Right atrium auricular region (tissue), 2 donors: ENCODE data around the gene GRIN3B. TPM values are rescaled to one million over a fixed set of nuclear protein-coding genes. Genes with fewer than 3 reads are reported as not detected.

ENCODE experiments used
- DNase-seq: peaks from one replicate; pipeline ENCODE4 v3.0.0-alpha.2; 2019; ENCODE audit warnings: low spot score
- H3K27ac ChIP-seq, 2 donors: fragments of 200-600 bp; sonication (generic); 1 replicate in 1 of 2; 2 replicates in 1 of 2; pipeline ENCODE4 v1.5.1; 2016 to 2019
- H3K27me3 ChIP-seq, 2 donors: fragments of 200-600 bp; sonication (generic); one replicate each; pipeline versions ENCODE4 v1.5.1 to v1.6.0; 2017 to 2019
- H3K36me3 ChIP-seq: fragments of 200-600 bp; sonication (generic); one replicate; pipeline ENCODE4 v1.5.1; 2016
- H3K4me1 ChIP-seq, 2 donors: fragments of 200-600 bp; sonication (generic); one replicate each; pipeline versions ENCODE4 v1.5.1 to v1.6.0; 2017 to 2019
- H3K4me3 ChIP-seq, 2 donors: fragments of 200-600 bp; sonication (generic); 1 replicate in 1 of 2; 2 replicates in 1 of 2; pipeline ENCODE4 v1.5.1; 2017 to 2019; ENCODE audit warnings: mild to moderate bottlenecking in 1 of 2, moderate library complexity in 1 of 2
- H3K9me3 ChIP-seq, 2 donors: fragments of 200-600 bp; sonication (generic); one replicate each; pipeline ENCODE4 v1.5.1; 2019
- total RNA-seq, 2 donors: library from RNA; depleted of rRNA; stranded (reverse); fragments of >200 nt; gene quantifications; one replicate each; pipeline ENCODE4 v1.1.0, GENCODE V29; 2016
- TF ChIP-seq, protein P1 (sequence below), 2 donors: fragments of 200-600 bp; sonication (generic); IDR thresholded peaks; one replicate each; pipeline ENCODE4 v1.5.1; 2019; ENCODE audit warnings: antibody characterized with exemption in 2 of 2

Gene GRIN3B
- total RNA-seq, 2 donors from 2014 or later = 0.12 TPM; not detected in 1

DNA sequence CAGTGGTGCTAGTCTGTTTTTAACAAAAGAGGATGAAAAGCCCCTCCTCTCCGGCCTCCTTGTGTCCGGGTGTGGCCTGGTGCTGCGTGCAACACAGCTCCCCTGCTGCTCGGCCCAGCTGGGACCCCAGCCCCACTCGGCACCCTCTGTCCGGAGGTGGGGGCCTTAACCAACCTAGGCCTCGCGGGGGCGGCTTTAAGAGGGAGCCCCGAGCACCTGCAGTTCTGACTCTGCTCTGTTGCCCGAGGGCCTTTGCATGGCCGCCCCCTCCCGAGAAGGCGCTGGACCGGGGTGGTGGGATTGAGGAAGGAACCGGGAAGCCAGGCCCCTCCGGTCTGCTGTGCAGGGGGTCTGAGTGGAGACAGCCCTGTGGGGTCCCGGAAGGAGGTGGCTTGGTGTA lies 5.7 kb upstream of the GRIN3B start:
- TF ChIP-seq, protein P1, sequence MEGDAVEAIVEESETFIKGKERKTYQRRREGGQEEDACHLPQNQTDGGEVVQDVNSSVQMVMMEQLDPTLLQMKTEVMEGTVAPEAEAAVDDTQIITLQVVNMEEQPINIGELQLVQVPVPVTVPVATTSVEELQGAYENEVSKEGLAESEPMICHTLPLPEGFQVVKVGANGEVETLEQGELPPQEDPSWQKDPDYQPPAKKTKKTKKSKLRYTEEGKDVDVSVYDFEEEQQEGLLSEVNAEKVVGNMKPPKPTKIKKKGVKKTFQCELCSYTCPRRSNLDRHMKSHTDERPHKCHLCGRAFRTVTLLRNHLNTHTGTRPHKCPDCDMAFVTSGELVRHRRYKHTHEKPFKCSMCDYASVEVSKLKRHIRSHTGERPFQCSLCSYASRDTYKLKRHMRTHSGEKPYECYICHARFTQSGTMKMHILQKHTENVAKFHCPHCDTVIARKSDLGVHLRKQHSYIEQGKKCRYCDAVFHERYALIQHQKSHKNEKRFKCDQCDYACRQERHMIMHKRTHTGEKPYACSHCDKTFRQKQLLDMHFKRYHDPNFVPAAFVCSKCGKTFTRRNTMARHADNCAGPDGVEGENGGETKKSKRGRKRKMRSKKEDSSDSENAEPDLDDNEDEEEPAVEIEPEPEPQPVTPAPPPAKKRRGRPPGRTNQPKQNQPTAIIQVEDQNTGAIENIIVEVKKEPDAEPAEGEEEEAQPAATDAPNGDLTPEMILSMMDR (IDR thresholded peaks at IDR 0.05) = no peak

DNA sequence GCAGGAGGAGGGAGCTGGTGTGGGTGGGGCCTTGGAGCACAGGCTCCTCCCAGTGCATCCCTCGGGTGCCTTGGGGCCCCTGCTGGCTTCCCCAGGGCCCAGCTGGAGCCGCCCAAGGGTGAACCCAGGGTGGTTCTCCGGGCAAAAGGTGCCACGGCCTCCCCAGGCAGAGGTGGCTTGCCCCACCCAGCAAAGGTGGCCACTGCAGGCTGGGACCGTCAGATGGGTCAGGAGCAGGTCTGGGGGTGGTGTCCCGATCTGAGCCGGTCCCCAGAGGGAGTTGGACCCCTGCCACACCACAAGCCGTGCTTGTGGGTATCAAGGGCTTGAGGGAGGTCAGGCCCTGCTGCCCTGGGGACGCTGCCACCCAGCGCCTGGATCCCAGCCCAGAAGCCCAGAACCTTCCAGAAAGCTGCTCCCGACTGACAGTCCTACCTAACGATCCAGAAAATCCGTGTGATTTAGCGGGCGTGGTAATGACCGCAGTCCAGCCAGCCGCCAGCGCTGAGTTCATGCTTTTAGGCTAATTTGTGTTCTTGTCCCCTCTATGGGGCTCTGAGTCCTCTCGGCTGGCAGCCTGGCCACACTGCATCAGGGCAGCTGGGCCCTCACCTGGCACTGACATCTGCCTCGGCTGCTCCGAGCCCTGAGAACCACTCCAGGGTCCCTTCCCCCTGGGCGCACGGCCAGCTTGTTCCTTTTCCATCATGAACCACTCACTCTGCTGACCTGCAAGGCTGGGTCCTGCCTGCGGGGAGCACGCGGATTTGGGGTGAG lies 5.0 kb upstream of the GRIN3B start:
- H3K27ac ChIP-seq = no peak overlapping the region
- TF ChIP-seq, protein P1 (IDR thresholded peaks at IDR 0.05) = no peak
- H3K27me3 ChIP-seq = peaks cover 3 to 22% of the 10 kb centered on the region in 2 donors
- peaks cover 0 to 13% of the 10 kb centered on the region in 2 donors for H3K4me1 ChIP-seq
- H3K9me3 ChIP-seq = no peaks in the 10 kb centered on the region
- peaks cover 25% of the 10 kb centered on the region for H3K36me3 ChIP-seq
- no peak for DNase-seq
- H3K4me3 ChIP-seq = no peak overlapping the region

More for the DNA sequence above, 5.7 kb upstream of the GRIN3B start:
- Histone ChIP-seq H3K27ac (no peak overlapping the region), H3K4me1 (peaks cover 0 to 11% of the 10 kb centered on the region in 2 donors), H3K27me3 (peaks cover 3 to 15% of the 10 kb centered on the region in 2 donors), H3K4me3 (no peak overlapping the region), H3K9me3 (no peaks in the 10 kb centered on the region), H3K36me3 (peaks cover 28% of the 10 kb centered on the region)
- no peak for DNase-seq

DNA sequence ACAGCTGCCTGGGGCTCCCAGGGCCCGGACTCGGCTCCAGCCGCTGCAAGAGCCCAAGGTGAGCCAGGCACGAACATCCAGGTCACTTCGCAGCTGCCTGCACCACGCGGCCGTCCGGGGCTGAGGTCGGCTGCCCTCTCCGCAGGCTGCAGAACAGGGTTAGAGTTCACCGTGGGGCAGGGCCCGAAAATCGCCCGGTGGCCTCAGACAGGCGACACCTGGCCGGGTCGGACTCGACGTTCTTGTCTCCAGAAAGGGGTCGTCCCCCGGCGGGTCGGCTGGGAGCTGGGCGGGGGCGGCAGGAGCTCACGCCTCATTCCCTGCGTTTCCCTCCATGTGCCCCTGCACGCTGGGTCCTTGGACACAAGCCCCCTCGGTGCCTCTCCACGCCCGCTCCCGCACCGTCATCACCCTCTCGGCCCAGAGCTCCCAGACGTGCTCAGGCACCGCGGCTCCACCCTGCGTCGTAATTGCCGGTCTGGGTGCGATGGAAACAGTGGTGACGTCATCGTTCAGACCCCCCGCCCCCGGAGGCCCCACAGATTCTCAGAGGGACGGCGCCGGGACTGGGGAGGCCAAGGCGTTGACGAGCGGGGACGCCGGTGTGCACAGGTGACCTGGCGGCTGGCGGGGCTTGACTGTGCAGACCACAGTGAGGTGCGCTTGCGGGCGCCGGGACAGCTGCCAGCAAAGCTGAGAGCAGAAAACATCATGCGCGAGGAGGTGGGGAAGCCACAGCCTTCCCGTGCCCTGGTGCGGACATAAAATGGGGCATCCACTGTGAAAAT lies 4.0 kb upstream of the GRIN3B start:
- Histone ChIP-seq H3K27me3 (peaks cover 3 to 29% of the 10 kb centered on the region in 2 donors), H3K36me3 (peaks cover 16% of the 10 kb centered on the region), H3K9me3 (no peaks in the 10 kb centered on the region), H3K27ac (no peak overlapping the region), H3K4me1 (peaks cover 0 to 21% of the 10 kb centered on the region in 2 donors), H3K4me3 (peak overlapping the region; percentile 5 to 9)
- no peak for DNase-seq
- TF ChIP-seq, protein P1 (IDR thresholded peaks at IDR 0.05) = no peak

DNA sequence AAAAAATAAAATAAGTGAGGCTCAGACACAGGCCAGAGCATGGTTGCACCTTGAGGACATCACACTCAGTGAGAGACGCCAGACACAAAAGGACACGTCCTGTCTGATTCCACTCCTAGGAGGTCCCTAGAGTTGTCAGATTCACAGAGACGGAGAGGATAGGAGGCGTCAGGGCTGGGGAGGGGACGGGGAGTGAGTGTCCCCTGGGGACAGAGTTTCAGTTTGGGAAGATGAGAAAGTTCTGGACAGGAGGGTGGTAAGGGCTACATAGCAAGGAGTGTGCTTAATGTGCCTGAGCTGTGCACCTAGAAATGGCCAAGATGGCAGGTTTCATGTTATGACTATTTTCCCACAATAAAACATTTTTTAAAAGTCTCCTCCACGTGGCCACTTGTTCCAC lies 2.2 kb upstream of the GRIN3B start:
- TF ChIP-seq, protein P1 (IDR thresholded peaks at IDR 0.05) = no peak
- Histone ChIP-seq H3K4me3 (no peak overlapping the region), H3K9me3 (no peaks in the 10 kb centered on the region), H3K36me3 (peaks cover 11% of the 10 kb centered on the region), H3K27me3 (peaks cover 3 to 29% of the 10 kb centered on the region in 2 donors), H3K27ac (no peak overlapping the region), H3K4me1 (peaks cover 0 to 28% of the 10 kb centered on the region in 2 donors)
- DNase-seq = no peak

DNA sequence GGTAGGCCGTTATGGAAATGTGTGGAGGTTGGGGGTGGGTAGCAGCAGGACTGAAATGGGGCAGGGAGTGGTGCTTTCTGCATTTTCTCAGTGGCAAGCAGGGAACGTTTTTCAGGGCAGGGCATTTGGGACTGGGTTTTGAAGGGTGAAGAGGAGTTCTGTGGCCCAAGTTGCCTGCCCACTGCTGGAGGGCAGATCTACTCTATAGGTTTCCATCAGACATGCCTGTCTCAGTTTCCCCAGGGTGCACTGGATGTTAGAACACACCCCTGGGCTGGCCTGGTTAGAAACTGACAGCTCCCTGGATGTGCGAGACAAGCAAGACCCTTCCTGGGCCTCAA lies 870 bp upstream of the GRIN3B start:
- Histone ChIP-seq H3K9me3 (no peaks in the 10 kb centered on the region), H3K4me1 (peaks cover 0 to 28% of the 10 kb centered on the region in 2 donors), H3K4me3 (no peak overlapping the region), H3K27me3 (peaks cover 3 to 29% of the 10 kb centered on the region in 2 donors), H3K27ac (no peak overlapping the region), H3K36me3 (peaks cover 3% of the 10 kb centered on the region)
- no peak for DNase-seq
- TF ChIP-seq, protein P1 (IDR thresholded peaks at IDR 0.05) = no peak
